ENCODE data around the gene WFDC1. TPM values are rescaled to one million over a fixed set of nuclear protein-coding genes. Genes with fewer than 3 reads are reported as not detected.

Gene WFDC1
- total and polyA plus RNA-seq, 2 donors (not counting 3 experiments of a cell fraction or from before 2014, with no cell fraction given): not detected

GRCh38 chr16:84262031-84262430, 32.6 kb upstream of the WFDC1 start:
- CTCF ChIA-PET: interaction anchor here (7.4 kb wide), 1 partner anchor 15 kb away, joined by 42 read pairs; no protein-coding TSS in a partner anchor

More at GRCh38 chr16:84262031-84262430, 32.6 kb upstream of the WFDC1 start:
- Histone ChIP-seq H3K9me3 (replicated peaks; ENCODE audit: control insufficient read depth, insufficient read depth, low read length) (no peaks in the 10 kb centered on the region), H2AFZ (ENCODE audit: low read depth, low read length) (no peak overlapping the region), H3K4me1 (ENCODE audit: control insufficient read depth, extremely low read depth, insufficient read depth, low read length) (no peaks in the 10 kb centered on the region), H3K27ac (ENCODE audit: insufficient read depth, low read depth, low read length) (no peak overlapping the region), H3K36me3 (ENCODE audit: control insufficient read depth in 2 of 2, extremely low read depth in 1 of 2, insufficient read depth in 2 of 2, low read length in 2 of 2) (no peaks in the 10 kb centered on the region), H3K4me2 (ENCODE audit: insufficient read depth, low read length) (no peak overlapping the region), H3K9me1 (replicated peaks; ENCODE audit: control insufficient read depth, extremely low read depth, insufficient read depth, low read length) (no peaks in the 10 kb centered on the region), H3K27me3 (ENCODE audit: control insufficient read depth in 2 of 2, insufficient read depth in 2 of 2, low read length in 2 of 2) (no peaks in the 10 kb centered on the region), H3K9ac (replicated peaks; ENCODE audit: extremely low read depth, insufficient read depth, low read length) (no peak overlapping the region), H4K20me1 (replicated peaks; ENCODE audit: control insufficient read depth, extremely low read depth, insufficient read depth, low read length) (no peaks in the 10 kb centered on the region), H3K4me3 (replicated peaks in 1 of 3; ENCODE audit: insufficient read depth in 1 of 3, low read depth in 1 of 3, low read length in 3 of 3) (no peak overlapping the region), H3K79me2 (ENCODE audit: control insufficient read depth, insufficient read depth, low read length) (no peaks in the 10 kb centered on the region)
- DNase-seq (ENCODE audit: low read depth, low spot score) (no peak), FAIRE-seq (no peak)
- TF ChIP-seq FOS (IDR thresholded peaks at IDR 0.05; ENCODE audit: borderline replicate concordance, insufficient read depth, low read length): no peak
- no peak for TF ChIP-seq POLR2AphosphoS5 (IDR thresholded peaks at IDR 0.05; ENCODE audit: insufficient read depth, low read depth, low read length)
- TF ChIP-seq, protein P1, sequence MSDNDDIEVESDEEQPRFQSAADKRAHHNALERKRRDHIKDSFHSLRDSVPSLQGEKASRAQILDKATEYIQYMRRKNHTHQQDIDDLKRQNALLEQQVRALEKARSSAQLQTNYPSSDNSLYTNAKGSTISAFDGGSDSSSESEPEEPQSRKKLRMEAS (IDR thresholded peaks at IDR 0.05; ENCODE audit: insufficient read depth, insufficient read length): no peak
- TF ChIP-seq MYC (IDR thresholded peaks at IDR 0.05; ENCODE audit: low read depth, low read length): no peak
- no peak for TF ChIP-seq JUN (IDR thresholded peaks at IDR 0.05; ENCODE audit: borderline replicate concordance, insufficient read depth, insufficient read length, low read depth)
- TF ChIP-seq CTCF (IDR thresholded peaks at IDR 0.05; ENCODE audit: extremely low read depth in 1 of 2, insufficient read depth in 1 of 2, low read depth in 1 of 2, low read length in 2 of 2): no peak
- TF ChIP-seq POLR2A (IDR thresholded peaks at IDR 0.05; ENCODE audit: low read depth, low read length): no peak
- no peak for TF ChIP-seq EZH2 (IDR thresholded peaks at IDR 0.05; ENCODE audit: borderline replicate concordance, low read depth, low read length, severe bottlenecking)
- TF ChIP-seq GATA2 (IDR thresholded peaks at IDR 0.05; ENCODE audit: insufficient read depth, insufficient read length, low read depth, low read length): no peak
- intact Hi-C loops (cut with micrococcal nuclease): no loop called here
- no TSS peak for BruUV-seq (replicated peaks)
- dilution Hi-C loops (cut with MboI; ENCODE audit: extremely low pct_ligation_motif_present, low sequenced_read_pairs): no loop called here
- POLR2A ChIA-PET: no interaction called here
